Prostate gland (tissue), 2 donors: ENCODE measurements around the gene CFAP45. TPM values are rescaled to one million over a fixed set of nuclear protein-coding genes. Genes with fewer than 3 reads are reported as not detected.

ENCODE experiments used
- DNase-seq: peaks from one replicate; pipeline ENCODE4 v3.0.0-alpha.2; 2019; ENCODE audit warnings: low spot score
- H3K27ac ChIP-seq, 2 donors: fragments of 200-600 bp; sonication (generic); 2 replicates each; pipeline ENCODE4 v1.5.1; 2017 to 2019
- H3K27me3 ChIP-seq: fragments of 200-600 bp; sonication (generic); replicated peaks from 2 replicates; pipeline ENCODE4 v1.5.1; 2019; ENCODE audit not compliant: insufficient read depth
- H3K36me3 ChIP-seq, 2 donors: fragments of 200-600 bp; sonication (generic); 1 replicate in 1 of 2; 2 replicates in 1 of 2; pipeline versions ENCODE4 v1.5.1 to v1.8.1; 2017 to 2019
- H3K4me1 ChIP-seq: fragments of 200-600 bp; sonication (generic); replicated peaks from 2 replicates; pipeline ENCODE4 v1.5.1; 2019
- H3K4me3 ChIP-seq, 2 donors: fragments of 200-600 bp; sonication (generic); 2 replicates each; pipeline ENCODE4 v1.5.1; 2017 to 2019
- H3K9me3 ChIP-seq: fragments of 200-600 bp; sonication (generic); 2 replicates; pipeline ENCODE4 v1.5.1; 2017
- POLR2A ChIP-seq: fragments of 450-650 bp; IDR thresholded peaks from one replicate; pipeline ENCODE4 v1.6.1; 2016; ENCODE audit warnings: antibody characterized with exemption, mild to moderate bottlenecking
- POLR2AphosphoS5 ChIP-seq: sonication (generic); formaldehyde crosslinking; IDR thresholded peaks from one replicate; pipeline ENCODE4 v1.6.1; 2017; ENCODE audit warnings: antibody characterized with exemption
- WGBS: methylation state at CpG from one replicate; pipeline ENCODE4 v1.1.5; 2018; 5-methylcytosine and 5-hydroxymethylcytosine counted together
- intact Hi-C: fragments of 100-400 bp; cut with DNase I; formaldehyde crosslinking; loops from one replicate; pipeline ENCODE4 v1.14.2; 2022
- total RNA-seq, 2 donors: library from RNA; depleted of rRNA; stranded (reverse); fragments of >200 nt; gene quantifications; one replicate each; pipeline ENCODE4 v1.1.0, GENCODE V29; 2016
- TF ChIP-seq, protein P1 (sequence below), 4 experiments: fragments of 200-600 bp in 2 of 4; fragments of 450-650 bp in 2 of 4; sonication (generic) in 2 of 4; IDR thresholded peaks; 1 replicate in 3 of 4; 2 replicates in 1 of 4; pipeline ENCODE4 v1.5.1; 2016 to 2019; ENCODE audit warnings: antibody characterized with exemption in 4 of 4, mild to moderate bottlenecking in 2 of 4, moderate library complexity in 2 of 4

Gene CFAP45
- total RNA-seq, 2 donors from 2014 or later, result 2.6 TPM; not detected in 1

DNA sequence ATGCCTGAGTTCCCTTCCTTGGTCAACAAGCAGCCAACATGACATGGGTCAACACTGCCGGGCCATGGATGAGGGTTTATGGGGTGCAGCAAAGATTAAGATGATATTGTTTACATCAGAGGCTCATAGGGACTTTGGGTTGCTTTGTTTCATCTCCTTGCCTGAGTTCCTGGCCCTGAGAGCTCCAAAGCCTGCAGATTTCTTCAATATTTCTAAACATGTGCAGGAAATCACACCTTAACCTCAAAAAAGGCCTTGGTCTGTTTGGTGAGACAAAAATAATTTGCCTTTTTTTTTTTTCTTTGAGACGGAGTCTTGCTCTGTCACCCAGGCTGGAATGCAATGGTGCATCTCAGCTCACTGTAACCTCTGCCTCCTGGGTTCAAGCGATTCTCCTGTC lies 72.4 kb downstream of the CFAP45 start:
- no peaks in the 10 kb centered on the region for H3K36me3 ChIP-seq

DNA sequence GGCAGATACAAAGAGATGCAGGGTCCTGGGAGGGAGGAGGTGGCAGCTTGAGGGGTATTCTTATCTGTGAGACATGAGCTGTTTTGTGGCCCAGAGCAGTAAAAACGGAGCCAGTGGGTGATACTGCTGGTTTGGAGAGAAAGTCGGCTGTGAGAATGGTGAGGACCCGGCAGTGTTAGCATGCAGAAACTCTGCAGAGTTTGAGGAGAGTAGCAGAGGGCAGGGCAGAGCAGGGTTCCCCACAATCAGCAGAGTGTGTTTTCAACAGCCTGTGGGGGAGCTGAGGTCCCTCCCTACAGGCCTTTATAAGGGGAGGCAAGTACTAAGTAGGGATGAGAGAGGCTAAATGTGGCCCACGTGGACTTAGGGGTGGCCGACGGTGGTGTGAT lies 72.9 kb downstream of the CFAP45 start:
- Histone ChIP-seq H3K4me3 (no peak overlapping the region), H3K27me3 (no peaks in the 10 kb centered on the region), H3K4me1 (no peaks in the 10 kb centered on the region), H3K27ac (no peak overlapping the region), H3K9me3 (no peaks in the 10 kb centered on the region), H3K36me3 (no peaks in the 10 kb centered on the region)
- 82% methylated on average over 6 of the region's 6 CpGs for WGBS
- DNase-seq, result no peak
- intact Hi-C loops, result no loop called here
- TF ChIP-seq, protein P1, sequence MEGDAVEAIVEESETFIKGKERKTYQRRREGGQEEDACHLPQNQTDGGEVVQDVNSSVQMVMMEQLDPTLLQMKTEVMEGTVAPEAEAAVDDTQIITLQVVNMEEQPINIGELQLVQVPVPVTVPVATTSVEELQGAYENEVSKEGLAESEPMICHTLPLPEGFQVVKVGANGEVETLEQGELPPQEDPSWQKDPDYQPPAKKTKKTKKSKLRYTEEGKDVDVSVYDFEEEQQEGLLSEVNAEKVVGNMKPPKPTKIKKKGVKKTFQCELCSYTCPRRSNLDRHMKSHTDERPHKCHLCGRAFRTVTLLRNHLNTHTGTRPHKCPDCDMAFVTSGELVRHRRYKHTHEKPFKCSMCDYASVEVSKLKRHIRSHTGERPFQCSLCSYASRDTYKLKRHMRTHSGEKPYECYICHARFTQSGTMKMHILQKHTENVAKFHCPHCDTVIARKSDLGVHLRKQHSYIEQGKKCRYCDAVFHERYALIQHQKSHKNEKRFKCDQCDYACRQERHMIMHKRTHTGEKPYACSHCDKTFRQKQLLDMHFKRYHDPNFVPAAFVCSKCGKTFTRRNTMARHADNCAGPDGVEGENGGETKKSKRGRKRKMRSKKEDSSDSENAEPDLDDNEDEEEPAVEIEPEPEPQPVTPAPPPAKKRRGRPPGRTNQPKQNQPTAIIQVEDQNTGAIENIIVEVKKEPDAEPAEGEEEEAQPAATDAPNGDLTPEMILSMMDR (IDR thresholded peaks at IDR 0.05), result no peak
- TF ChIP-seq POLR2A (no peak), POLR2AphosphoS5 (no peak)

More for the DNA sequence above, 72.4 kb downstream of the CFAP45 start:
- DNase-seq, result no peak
- Histone ChIP-seq H3K4me1 (no peaks in the 10 kb centered on the region), H3K4me3 (no peak overlapping the region), H3K27ac (no peak overlapping the region), H3K9me3 (no peaks in the 10 kb centered on the region), H3K27me3 (no peaks in the 10 kb centered on the region)
- no peak for TF ChIP-seq POLR2AphosphoS5
- no peak for TF ChIP-seq POLR2A
- TF ChIP-seq, protein P1 (IDR thresholded peaks at IDR 0.05), result no peak
- intact Hi-C loops, result no loop called here
- 97% methylated on average over 3 of the region's 3 CpGs for WGBS

DNA sequence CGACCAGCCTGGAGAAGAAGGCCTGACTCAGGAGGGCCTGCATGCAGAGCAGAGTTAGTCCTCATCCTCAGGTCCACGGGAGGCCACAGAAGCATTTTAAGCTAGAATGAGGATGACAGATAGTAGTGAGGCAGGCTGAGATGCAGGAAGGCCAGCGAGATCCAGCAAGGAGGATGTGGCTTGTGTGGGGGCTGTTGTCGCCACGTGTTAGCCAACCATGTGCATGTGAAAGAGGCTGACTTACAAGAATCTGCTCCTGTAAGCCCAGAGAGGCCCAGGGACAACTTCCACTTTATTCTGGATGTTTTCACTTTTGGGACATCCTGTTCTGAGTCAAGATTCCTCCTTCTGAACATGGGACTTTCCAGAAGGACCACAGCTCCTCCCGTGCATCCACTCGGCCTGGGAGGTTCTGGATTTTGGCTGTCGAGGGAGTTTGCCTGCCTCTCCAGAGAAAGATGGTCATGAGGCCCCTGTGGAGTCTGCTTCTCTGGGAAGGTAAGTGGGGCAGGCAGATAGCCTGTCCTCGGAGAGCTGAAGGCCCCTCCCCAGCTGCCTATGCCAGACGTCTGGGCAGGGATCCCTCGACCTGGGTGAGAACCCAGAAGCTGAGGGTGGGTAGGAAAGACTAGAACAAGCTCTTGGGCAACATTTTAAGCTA lies 73.4 kb downstream of the CFAP45 start, which contains the start of gene SLAMF8:
TSS of gene SLAMF8 (plus strand) at position 433 of the 661 bp plus-strand sequence. CDS start at position 459, 26 bp downstream.
- H3K27me3 ChIP-seq, result no peaks in the 10 kb centered on the region
- 77% methylated on average over 11 of the region's 11 CpGs for WGBS
- intact Hi-C loops, result no loop called here

DNA sequence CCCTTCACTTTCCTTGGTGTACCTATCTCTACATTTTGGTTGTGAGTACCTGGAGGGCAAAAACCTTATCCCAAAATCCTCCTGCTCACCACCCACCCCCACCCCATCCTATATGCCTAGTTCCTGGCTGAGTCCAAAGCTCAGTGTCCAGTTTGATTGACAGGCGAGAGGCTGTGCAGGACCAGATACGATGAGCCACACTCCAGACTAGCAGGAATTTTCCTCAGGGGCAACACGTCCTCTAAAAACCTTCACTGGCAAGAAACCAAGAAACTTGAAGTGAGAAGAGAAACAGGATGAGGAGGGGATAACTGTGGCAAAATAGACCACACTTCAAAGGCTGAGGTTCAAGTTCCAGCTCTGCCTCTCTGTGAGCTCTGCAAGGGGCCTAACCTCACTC lies 74.4 kb downstream of the CFAP45 start:
- 58% methylated on average over 3 of the region's 3 CpGs for WGBS
- no peak for TF ChIP-seq POLR2AphosphoS5
- TF ChIP-seq, protein P1 (IDR thresholded peaks at IDR 0.05), result no peak
- no peak for TF ChIP-seq POLR2A
- no peak for DNase-seq
- Histone ChIP-seq H3K9me3 (no peaks in the 10 kb centered on the region), H3K27ac (no peak overlapping the region), H3K36me3 (no peaks in the 10 kb centered on the region), H3K27me3 (no peaks in the 10 kb centered on the region), H3K4me3 (no peak overlapping the region), H3K4me1 (no peaks in the 10 kb centered on the region)
- intact Hi-C loops, result no loop called here

More for the DNA sequence above, 73.4 kb downstream of the CFAP45 start, which contains the start of gene SLAMF8:
- Histone ChIP-seq H3K27ac (no peak within 1 kb of the TSS), H3K9me3 (no peaks in the 10 kb centered on the region), H3K36me3 (no peaks in the 10 kb centered on the region), H3K4me1 (no peaks in the 10 kb centered on the region), H3K4me3 (no peak within 1 kb of the TSS)
- TF ChIP-seq POLR2A (no peak), POLR2AphosphoS5 (no peak)
- TF ChIP-seq, protein P1 (IDR thresholded peaks at IDR 0.05), result no peak
- DNase-seq, result no peak

DNA sequence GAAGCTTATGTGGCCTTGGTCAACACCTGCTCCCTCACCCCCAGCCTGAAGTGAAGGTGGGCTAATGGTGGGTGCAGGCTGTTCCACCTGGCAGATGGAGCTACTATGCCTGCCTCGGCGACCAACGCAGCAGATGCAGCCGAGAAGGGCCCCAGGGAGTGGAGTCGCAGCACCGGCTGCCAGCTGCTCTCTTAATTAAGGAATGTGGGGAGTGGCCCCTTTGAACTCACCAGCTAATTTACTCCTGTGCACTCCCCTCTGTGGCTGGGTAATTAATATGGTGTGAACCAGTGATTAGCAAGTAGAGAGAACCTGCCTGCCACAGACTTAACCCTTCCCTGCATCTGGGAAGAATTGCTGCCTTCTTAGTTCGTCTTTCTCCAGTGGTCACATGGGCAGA lies 76.6 kb downstream of the CFAP45 start:
- Histone ChIP-seq H3K4me3 (no peak overlapping the region), H3K4me1 (no peaks in the 10 kb centered on the region), H3K27me3 (no peaks in the 10 kb centered on the region), H3K9me3 (no peaks in the 10 kb centered on the region), H3K36me3 (no peaks in the 10 kb centered on the region), H3K27ac (no peak overlapping the region)
- WGBS, result 20% methylated on average over 7 of the region's 7 CpGs
- intact Hi-C loops, result no loop called here
- no peak for DNase-seq
- no peak for TF ChIP-seq POLR2AphosphoS5
- TF ChIP-seq POLR2A, result no peak
- TF ChIP-seq, protein P1 (IDR thresholded peaks at IDR 0.05), result no peak
